ENCODE measurements around the gene AEBP2. TPM values are rescaled to one million over a fixed set of nuclear protein-coding genes. Genes with fewer than 3 reads are reported as not detected.
A peak's percentile ranks its signal among the peaks of the same experiment; 100 is the strongest.

AEBP2 gene
- total RNA-seq, 1 donor = 23.7 TPM

DNA sequence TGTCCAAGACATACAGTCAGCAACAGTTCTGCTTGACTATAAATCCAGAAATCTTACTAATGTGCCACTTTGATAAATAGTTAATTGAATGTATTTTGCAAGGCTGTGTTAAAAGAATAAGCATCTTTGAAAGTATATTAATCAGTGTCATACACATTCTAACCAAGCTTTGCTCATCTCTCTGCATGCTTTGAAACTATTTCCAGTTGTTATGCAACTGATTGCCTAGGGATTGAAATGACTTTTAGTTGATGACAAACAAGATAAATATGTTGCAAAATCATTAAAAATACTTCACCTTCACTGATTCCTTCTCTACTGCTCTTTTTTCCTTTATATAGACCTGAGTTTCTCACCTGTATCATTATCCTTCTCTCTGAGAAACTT, 91.3 kb downstream of the AEBP2 start:
- DNase-seq (ENCODE audit: low read depth) = peak; percentile 60
- no peak overlapping the region for H3K4me3 ChIP-seq (ENCODE audit: low read depth, low read length)
- TF ChIP-seq, protein P1, sequence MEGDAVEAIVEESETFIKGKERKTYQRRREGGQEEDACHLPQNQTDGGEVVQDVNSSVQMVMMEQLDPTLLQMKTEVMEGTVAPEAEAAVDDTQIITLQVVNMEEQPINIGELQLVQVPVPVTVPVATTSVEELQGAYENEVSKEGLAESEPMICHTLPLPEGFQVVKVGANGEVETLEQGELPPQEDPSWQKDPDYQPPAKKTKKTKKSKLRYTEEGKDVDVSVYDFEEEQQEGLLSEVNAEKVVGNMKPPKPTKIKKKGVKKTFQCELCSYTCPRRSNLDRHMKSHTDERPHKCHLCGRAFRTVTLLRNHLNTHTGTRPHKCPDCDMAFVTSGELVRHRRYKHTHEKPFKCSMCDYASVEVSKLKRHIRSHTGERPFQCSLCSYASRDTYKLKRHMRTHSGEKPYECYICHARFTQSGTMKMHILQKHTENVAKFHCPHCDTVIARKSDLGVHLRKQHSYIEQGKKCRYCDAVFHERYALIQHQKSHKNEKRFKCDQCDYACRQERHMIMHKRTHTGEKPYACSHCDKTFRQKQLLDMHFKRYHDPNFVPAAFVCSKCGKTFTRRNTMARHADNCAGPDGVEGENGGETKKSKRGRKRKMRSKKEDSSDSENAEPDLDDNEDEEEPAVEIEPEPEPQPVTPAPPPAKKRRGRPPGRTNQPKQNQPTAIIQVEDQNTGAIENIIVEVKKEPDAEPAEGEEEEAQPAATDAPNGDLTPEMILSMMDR (IDR thresholded peaks at IDR 0.05; ENCODE audit: insufficient read depth, low read depth, low read length) = no peak

DNA sequence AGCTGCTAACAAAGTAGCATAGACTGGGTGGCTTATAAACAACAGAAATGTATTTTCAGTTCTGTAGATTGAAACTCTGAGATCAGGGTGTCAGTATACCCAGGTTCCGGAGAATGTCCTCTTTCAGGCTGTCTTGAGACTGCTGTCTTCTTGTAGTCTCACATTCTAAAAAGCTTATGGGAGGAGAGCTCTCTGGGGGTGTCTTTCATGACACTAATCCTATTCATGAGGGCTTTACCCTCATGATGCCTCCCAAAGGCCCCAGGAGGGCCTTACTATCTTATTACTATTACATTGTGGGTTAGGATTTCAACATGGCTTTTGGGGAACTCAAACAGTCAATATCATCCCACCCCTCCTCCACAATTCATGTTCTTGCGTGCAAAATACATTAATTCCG, 94.3 kb downstream of the AEBP2 start:
- H3K4me3 ChIP-seq (ENCODE audit: low read depth, low read length) = no peak overlapping the region
- TF ChIP-seq, protein P1 (IDR thresholded peaks at IDR 0.05; ENCODE audit: insufficient read depth, low read depth, low read length) = no peak
- DNase-seq (ENCODE audit: low read depth) = no peak

DNA sequence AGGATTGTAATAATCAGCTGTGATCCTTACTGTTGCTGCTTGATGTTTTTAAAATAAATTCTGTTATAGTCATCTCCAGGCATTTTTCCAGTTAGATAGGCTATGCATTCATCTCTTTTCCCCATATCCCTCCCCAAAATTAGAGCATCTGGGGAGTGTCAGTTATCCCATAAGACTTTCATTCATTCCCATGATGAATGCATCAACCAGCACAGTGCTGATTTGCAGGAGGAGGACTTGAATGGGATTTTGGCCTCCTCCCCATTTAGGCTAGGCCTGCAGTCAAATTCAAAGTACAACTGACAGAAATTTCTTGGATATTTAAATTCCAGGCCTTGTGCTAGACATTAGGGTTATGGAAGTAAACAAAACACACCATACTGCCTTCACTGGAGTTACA, 99.8 kb downstream of the AEBP2 start:
- TF ChIP-seq, protein P1 (IDR thresholded peaks at IDR 0.05; ENCODE audit: insufficient read depth, low read depth, low read length) = no peak
- H3K4me3 ChIP-seq (ENCODE audit: low read depth, low read length) = no peak overlapping the region
- DNase-seq (ENCODE audit: low read depth) = no peak

DNA sequence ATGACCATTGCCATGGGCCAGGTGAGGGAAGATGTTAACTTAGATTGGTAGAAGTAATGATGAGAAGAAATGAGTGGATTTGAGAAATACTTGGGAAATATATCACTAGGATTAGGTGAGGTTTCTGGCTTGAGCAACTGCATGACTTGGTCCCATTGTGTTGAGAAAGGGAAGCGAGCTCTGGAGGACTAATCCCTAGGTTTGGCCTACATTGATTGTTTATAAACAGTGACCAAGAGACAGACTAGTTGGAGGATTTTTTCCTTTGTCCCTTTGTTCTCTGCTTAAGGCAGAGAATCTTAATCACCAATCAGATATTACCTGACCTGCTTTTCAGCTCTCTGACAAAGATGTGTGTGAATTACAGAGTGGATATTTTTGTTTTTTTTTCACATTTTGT, 100.5 kb downstream of the AEBP2 start:
- no peak overlapping the region for H3K4me3 ChIP-seq (ENCODE audit: low read depth, low read length)
- DNase-seq (ENCODE audit: low read depth) = peak; percentile 26
- TF ChIP-seq, protein P1 (IDR thresholded peaks at IDR 0.05; ENCODE audit: insufficient read depth, low read depth, low read length) = no peak

DNA sequence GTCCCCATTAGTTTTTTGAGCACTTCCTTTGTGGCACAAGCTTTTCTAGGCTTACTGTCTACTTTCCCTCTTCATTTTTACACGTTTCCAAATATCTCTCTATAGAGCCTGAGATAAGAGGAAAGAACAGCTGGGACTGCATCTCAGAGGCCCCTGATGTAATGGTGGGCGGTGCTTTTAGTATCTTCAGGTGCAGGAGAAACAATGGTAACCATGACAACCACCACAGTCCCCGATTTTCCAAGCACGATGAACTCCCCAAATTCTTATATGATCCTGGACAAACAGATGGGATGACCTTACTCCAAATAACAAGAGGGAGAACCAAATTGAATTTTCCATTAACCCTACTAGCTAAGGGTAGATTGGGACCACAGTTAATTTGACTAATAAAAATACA, 103.3 kb downstream of the AEBP2 start:
- H3K4me3 ChIP-seq (ENCODE audit: low read depth, low read length) = no peak overlapping the region
- DNase-seq (ENCODE audit: low read depth) = no peak
- TF ChIP-seq, protein P1 (IDR thresholded peaks at IDR 0.05; ENCODE audit: insufficient read depth, low read depth, low read length) = no peak

DNA sequence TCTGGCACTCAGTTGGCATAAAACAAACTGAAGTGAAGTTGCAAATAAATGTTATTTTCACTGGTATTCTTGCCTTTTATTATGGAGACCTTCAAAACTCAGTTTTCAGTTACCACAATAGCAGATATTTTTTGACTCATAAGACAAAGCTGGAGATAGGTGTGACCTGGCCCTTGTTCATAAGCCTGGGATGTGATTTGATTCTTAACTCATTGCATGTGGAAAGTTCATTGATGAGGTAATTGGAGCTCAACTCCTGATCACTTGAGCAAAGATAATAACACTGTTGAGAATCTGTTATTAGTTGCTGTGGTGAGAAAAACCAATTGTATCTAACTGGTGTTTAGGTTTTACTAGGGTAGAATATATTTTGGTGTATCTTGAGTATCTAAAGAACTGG, 105.1 kb downstream of the AEBP2 start:
- no peak overlapping the region for H3K4me3 ChIP-seq (ENCODE audit: low read depth, low read length)
- DNase-seq (ENCODE audit: low read depth) = no peak
- TF ChIP-seq, protein P1 (IDR thresholded peaks at IDR 0.05; ENCODE audit: insufficient read depth, low read depth, low read length) = no peak

DNA sequence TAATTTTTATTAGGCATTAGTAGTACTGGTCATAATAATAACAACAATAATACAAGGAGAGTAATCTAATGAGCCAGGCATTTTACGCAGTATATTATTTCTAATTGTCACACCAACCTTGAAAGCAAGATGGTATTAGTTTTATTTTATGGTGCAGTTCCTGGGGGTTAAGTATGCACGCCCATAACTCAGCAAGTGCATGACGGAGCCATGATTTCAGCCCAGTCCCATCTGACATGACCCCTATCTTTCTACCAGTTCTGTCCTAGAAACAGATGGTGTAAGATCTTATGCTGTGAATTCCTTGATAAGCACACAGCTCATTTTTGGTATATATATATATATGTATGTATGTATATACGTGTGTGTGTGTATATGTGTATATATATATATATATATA, 106.0 kb downstream of the AEBP2 start:
- TF ChIP-seq, protein P1 (IDR thresholded peaks at IDR 0.05; ENCODE audit: insufficient read depth, low read depth, low read length) = no peak
- no peak for DNase-seq (ENCODE audit: low read depth)
- no peak overlapping the region for H3K4me3 ChIP-seq (ENCODE audit: low read depth, low read length)

All from fibroblast of villous mesenchyme (primary cell).